H4 (cell line): ENCODE measurements around the gene RACGAP1. TPM values are rescaled to one million over a fixed set of nuclear protein-coding genes. Genes with fewer than 3 reads are reported as not detected.
A peak's percentile ranks its signal among the peaks of the same experiment; 100 is the strongest.
"Not testable (repeated sequence)": the region's sequence is repeated elsewhere in the genome, so short reads cannot be mapped to it uniquely, and the experiment has no call there.

ENCODE experiments used
- DNase-seq: peaks from one replicate; pipeline ENCODE4 v3.0.0-alpha.2; 2015; ENCODE audit warnings: low spot score
- total RNA-seq: library from RNA; depleted of rRNA; stranded (reverse); fragments of >200 nt; shearing (Covaris generic); gene quantifications from 2 replicates; pipeline ENCODE4 v1.2.3, GENCODE V29; 2014

The RACGAP1 gene
- total RNA-seq, 1 experiment from 2014 or later = 140 TPM

- DNase-seq = no peak
Measured at GRCh38 chr12:50055831-50056638, 30.7 kb upstream of the RACGAP1 start.

DNA sequence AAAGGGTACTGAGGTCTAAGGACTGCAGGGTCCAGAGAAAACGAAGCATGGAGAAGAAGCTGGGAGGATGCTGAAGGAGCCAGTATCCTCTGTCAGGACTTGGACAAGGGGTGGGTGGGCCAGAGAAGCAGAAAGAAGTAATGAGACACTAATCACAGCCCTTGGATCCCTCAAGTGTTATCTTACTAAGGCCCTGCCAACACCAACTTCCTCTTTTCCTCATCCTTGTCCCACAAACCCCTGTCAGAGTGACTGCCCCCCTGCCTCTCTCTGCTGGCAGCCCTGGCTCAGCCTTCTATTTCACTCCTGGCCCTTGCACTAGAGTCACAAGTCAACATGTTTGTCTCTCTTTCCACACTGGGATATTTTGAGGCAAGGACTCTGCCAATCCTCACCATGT, 28.3 kb upstream of the RACGAP1 start:
- no peak for DNase-seq

DNA sequence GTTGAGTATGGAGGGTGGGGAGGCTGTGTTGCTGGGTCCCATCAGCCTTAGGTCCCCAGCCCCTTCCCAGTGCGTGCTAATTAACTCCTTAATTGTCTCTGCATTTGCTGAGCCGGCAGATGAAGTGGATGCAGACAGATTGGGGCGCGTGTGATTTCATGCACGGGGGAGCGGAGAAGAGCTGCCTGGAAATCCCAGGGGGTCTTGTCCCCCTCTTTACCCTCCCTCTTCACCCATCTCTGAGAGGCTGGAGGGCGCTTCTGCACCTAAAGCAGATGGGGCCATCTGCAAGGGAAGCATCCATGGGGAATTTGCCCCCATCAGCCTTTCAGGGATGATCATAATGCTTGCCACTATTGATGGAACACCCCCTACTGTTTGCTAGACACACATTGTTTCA, 27.7 kb upstream of the RACGAP1 start:
- no peak for DNase-seq

DNA sequence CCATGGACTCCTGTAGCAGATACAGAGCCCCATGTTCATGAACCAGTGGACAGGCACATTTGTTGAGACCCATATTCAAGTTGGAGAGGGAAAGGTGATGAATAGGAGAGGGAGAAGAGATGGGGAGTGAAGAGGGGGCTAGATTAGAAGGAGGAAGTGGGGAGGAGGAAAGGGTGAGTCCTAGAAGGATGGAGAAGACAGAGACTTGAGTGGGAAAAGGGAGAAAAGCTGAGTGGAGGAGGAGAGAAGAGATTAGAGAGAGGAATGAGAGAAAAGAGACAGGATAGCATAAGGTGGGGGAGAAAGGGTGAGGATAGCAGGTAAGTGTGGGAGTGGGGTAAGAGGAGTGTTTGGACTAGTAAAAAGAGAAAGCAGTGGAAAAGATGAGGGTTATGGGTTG, 27.2 kb upstream of the RACGAP1 start:
- no peak for DNase-seq

DNA sequence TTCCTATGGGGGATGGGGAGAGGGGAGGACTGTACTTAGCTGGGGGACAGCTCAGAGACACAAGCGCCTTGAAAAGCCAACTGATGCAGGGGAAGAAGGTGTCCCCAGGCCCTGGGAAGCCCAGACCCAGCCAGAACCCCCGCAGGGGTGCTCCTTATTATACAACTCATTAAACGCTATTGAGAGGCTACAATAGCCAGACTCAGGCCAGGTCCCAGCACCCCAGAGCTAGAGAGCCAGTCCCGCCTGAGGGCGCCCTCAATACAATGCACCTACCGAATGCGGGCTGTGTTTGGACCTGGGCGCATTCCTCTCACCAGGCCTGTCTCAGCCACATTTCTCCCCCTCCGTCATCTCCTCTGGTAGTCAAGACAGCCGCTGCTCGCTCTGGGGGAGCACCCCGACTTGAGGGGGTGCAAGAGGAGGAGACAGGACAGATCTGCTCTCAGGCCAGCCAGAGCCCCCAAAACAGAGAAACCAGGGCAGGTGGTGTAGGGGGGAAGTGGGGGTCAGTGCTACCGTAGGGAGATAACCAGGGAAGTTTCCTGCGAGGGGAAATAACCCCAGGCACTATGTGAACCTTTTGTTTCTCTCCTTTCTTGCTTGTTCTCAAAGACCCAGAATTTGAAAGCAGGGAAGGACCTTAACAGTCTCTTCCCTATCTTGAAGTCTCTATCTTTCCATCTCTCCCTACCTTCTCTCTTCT, 26.0 kb upstream of the RACGAP1 start:
- no peak for DNase-seq

- DNase-seq = no peak
Measured at GRCh38 chr12:50050410-50051098, 25.3 kb upstream of the RACGAP1 start.

DNA sequence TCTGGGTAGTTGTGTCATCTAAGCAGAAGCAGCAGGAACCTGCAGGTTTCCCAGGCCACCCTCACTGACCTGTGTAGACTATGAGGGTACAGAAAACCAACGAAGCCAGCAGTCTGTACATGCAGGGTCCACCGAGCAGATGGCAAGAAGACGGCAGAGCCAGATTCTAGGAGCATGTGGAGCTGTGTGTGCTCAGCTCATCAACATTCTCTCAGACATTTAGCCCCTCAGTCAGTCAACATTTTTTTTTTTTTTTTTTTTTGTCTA, 24.8 kb upstream of the RACGAP1 start:
- no peak for DNase-seq

GRCh38 chr12:50049254-50050118, 24.2 kb upstream of the RACGAP1 start:
- no peak for DNase-seq

GRCh38 chr12:50047693-50048250, 22.5 kb upstream of the RACGAP1 start:
- no peak for DNase-seq

DNA sequence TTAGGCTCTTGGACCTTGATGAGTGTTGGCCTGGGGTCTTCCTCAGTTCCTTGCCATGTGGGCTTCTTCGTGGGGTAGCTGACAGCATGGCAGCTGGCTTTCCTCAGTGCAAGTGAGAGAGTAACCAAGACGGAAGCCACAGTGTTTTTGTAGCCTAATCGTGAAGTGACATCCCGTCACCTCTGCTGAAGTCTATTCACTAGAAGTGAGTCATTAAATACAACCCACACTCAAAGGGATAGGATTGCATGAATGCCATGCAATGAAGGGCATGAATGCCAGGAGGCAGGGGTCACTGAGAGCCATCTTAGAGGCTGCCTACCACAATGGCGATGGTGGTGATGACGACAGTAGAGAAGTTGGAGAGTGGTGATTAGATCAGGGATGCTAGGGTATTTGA, 18.6 kb upstream of the RACGAP1 start:
- DNase-seq = no peak

GRCh38 chr12:50043308-50043707, 18.0 kb upstream of the RACGAP1 start:
- DNase-seq = no peak

DNA sequence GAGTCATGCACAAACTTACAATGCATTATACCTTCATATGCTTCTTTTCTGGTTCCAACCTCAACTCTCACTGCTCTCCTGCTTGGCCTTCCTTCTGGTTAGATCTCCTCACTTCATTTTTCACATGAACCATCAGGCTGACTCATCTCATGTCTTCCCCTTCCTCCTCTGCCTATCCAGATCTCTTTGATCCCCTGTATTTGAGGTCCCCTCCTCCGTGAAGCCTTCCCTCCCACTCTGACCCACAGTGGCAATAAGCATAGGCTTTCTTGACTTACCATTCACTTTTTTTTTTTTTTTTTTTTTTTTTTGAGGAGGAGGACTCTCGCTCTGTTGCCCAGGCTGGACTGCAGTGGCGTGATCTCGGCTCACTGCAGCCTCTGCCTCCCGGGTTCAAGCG, 17.4 kb upstream of the RACGAP1 start:
- DNase-seq = no peak

- no peak for DNase-seq
Measured at GRCh38 chr12:50041962-50042361, 16.7 kb upstream of the RACGAP1 start.

GRCh38 chr12:50041062-50041860, 16.0 kb upstream of the RACGAP1 start:
- no peak for DNase-seq

DNA sequence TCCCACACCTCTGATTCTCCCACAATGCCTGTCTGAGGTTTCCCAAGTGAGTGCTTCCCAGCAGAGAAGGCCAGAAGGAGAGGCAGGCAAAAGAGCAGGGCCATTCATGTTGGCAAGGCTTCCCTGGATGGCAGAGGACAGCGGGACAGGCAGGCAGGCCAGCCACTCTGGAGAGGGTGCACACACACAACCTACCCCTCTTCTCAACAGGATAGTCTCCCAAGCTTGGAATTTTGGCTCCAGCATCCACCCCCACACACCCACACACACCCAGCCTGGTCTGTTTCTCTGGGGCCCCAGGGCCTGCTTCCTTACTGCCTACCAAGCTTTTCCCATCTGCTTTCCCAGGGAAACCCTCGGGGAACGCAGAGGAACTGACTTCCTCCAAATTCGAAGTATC, 15.4 kb upstream of the RACGAP1 start:
- DNase-seq = no peak

DNA sequence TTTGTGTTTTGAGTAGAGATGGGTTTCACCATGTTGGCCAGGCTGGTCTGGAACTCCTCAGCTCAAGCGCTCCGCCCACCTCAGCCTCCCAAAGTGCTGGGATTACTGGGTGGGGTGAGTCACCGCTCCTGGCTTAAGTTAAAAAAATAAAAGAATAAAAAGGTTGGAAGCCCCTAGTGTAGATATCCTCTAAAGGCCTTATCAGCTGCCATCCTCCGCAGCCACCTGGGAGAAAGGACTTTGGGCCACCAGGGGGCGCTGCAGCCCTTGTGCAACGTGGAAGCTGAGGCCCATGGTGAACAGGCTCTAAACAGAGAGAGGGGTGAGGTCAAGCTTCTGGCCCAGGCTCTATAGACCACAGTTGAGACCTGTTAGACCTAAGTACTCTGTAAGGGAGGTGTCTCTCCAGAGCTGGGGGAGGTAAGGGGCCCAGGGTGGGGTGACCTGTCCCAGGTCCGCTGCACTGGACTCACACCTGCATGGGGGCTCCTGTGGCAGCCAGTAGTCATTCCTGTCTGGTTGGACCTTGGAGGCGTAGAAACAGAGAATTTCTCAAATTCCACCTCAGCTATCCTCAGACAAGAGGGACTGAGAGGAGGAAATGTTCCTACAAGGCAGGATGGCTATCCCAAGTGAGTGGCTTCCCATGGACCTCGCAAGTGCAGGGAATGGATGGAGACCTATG, 14.0 kb upstream of the RACGAP1 start:
- DNase-seq = peak; percentile 69

- DNase-seq = no peak
Measured at GRCh38 chr12:50038336-50038735, 13.0 kb upstream of the RACGAP1 start.

DNA sequence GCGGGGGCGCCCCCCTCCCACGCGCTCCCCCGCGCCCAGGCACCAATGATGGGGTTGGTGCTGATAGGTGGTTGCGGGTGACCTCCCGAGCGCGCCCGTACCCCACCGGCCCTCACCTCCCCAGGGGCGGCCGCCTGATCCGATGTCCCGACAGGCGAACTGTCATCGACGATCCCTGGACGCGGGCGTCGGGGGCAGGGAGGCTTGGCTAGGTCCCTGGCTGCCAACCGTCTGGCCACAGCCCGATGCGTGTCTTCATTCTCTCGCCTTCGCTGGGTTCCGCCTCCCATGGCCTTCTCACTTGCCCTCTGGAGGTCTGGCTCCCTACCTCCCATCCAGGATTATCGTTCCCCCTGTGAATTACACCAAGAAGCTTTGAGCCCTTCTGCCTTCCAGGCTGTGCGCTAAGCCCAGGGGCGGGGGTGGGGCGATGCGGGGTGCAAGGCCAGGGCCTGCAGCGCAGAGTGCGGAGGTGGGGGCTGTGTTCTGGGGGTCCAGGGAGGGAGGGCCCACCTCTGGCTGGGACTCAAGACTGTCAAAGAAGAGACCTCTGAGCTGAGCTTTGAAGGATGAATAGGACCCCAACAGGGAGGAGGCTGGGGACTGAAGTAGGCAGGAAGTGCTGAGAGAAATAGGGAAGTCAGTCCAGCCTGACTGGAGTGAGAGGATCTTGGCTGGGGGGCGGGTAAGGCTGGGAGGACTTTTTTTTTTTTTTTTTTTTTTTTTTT, 7.7 kb upstream of the RACGAP1 start:
- DNase-seq = no peak

- no peak for DNase-seq
Measured at GRCh38 chr12:50032515-50032853, 7.2 kb upstream of the RACGAP1 start.

DNA sequence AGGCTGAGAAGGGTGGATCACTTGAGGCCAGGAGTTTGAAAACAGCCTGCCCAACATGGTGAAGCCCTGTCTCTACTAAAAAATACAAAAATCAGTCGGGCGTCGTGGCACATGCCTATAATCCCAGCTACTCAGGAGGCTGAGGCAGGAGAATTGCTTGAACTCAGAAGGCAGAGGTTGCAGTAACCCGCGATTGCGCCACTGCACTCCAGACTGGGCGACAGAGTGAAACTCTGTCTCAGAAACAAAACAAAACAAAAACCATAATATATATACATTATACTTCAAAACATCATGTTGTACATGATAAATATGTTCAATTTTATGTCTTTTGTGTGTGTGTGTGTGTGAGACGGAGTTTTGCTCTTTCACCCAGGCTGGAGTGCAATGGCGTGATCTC, 5.2 kb upstream of the RACGAP1 start:
- not testable (repeated sequence) for DNase-seq
